ENCODE data around the gene PLEKHA6.

Gene PLEKHA6

DNA sequence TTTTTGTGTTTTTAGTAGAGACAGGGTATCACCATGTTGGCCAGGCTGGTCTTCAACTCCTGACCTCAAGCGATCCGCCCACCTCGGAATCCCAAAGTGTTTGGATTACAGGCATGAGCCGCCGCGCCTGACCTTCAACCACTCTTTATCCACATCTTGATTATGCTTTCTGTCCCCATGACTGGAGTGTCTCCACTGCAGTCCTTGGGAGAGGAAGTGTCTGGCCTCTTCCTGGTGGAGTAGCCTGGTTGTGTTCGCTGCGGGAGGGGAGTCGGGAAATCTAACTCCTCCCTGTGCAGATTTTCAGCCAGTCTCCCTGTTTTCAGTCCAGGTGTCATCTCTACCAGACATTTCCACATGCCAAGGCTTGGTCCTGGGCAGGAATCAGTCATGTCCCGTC, 173.1 kb downstream of the PLEKHA6 start:
- no peak for DNase-seq (ENCODE audit: low read depth)

DNA sequence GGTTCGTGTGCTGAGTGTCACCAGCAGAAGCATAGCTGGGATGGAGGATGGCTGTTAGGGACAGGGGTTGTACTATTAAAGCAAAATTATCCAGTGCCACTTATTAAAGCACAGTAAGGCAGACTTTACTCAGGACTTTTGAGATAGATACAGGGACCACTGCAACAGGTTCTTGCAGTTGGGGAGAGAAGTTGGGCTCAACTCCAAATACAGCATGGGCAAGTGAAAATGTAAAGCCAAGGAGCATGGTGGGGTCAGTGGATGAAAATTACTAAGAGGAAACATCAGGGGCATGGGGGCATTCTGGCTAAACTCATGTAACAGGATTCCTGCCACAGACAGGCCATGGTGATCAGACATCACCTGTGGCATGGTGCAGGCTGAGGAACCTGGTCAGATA, 178.6 kb downstream of the PLEKHA6 start:
- no peak for DNase-seq (ENCODE audit: low read depth)

DNA sequence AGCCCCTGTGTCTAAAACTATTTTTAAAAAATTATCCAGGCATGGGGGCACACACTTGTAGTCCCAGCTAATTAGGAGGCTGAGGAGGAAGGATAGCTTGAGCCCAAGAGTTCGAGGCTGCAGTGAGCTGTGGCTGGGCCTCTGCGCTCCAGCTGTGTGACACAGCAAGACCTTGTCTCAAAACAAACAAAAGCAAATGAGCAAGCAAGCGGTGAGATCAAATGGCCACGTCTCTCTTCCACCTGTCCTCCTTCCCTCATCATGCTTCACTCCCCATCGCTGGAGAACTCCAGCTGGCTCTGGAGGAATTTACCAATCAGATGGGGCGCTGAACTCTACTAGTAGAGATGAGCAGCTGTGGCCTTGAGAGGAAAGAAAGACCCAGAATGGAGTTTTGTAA, 179.6 kb downstream of the PLEKHA6 start:
- no peak for DNase-seq (ENCODE audit: low read depth)

DNA sequence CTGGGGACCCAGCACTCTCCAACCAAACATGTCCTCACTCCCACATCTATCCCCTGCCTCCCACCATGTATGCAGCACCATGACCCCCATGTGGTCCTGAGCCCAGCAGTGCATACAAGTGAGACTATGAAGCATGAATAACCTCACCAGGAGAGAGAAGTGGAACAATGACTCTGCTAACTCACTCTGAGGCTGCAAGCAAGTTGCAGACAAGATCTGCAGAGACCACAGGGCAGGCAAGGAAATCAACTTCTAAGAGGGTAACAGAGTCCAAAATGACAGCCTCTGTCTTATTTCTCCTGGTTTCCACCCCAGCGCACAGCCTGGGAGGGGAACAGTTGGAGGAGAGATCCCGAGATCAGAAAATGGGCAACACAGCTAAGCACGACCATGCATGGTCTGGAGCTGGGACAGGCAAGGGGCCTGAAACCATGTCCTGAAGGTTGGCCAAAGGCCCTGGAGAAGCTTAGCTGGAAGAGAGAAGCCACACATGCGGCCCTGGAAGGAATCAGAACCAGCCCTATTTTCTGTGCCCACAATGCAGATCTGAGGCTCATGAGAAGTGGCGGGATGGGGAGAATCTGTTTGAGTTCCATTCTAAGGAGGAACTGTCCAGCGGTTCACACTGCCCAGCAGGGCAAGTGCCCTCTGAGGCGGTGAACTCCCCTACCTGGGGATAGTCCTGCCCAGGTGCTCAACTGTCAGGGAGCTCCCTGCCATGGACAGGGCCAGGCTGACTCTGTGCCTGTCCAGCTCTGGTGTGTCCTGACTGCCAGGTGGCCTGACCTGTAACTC, 181.0 kb downstream of the PLEKHA6 start:
- DNase-seq (ENCODE audit: low read depth), result no peak

DNA sequence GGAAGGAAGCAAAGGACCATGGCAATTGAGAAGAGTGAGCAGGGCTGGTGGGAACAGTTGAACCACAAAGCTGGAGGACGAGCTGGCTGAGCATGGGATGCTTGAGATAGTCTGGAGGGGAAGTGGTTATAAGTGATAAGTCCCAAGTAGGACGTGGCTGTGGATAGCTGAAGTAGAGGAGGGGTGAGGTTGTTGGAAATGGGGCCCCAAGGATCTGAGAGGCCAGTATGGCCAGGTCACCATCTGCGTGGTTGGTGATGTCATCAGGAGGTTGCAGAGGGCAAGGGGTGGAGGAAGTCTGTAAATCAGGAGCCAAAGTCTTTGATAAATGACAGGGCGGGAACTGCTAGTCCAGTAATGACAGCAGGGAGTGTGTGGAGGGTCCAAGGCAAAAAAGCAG, 182.6 kb downstream of the PLEKHA6 start:
- no peak for DNase-seq (ENCODE audit: low read depth)

DNA sequence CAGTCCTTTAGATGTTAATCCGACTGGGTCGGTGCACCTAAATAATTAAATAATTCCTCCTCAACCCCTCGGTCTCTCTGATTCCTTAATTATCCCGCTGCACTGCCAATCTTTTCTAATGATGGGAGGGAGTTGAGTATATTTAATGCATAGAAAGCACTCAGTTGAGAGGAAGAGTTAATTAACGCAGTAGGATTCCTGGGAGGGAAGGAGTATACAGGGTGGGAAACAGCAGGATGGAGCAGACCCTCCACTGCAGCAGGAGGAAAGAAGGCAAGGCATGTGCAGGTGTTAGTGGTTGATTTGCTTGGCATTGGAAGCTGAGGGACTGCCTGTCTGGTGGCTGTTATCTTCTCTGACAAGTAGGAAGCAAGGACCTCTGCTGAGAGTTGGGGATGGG, 183.7 kb downstream of the PLEKHA6 start:
- DNase-seq (ENCODE audit: low read depth), result no peak

DNA sequence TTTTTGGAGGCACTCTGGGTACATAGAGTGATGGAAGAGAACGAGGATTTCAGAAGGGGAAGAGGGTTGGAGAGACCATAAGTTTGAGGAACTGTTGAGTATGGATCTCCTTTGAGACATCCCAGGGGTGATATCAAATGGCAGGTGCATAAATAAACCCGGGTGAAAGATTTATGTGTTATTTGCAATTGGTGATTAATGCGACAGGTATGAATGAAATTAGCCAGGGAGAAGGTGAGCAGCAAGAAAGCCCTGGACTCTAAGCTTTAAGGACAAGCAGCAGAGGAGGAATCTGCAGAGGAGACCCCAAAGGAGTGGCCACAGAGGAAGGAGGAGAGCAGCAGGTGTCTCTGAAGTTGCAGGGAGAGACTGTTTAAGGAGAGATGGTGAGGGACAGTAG, 184.8 kb downstream of the PLEKHA6 start:
- DNase-seq (ENCODE audit: low read depth), result no peak

DNA sequence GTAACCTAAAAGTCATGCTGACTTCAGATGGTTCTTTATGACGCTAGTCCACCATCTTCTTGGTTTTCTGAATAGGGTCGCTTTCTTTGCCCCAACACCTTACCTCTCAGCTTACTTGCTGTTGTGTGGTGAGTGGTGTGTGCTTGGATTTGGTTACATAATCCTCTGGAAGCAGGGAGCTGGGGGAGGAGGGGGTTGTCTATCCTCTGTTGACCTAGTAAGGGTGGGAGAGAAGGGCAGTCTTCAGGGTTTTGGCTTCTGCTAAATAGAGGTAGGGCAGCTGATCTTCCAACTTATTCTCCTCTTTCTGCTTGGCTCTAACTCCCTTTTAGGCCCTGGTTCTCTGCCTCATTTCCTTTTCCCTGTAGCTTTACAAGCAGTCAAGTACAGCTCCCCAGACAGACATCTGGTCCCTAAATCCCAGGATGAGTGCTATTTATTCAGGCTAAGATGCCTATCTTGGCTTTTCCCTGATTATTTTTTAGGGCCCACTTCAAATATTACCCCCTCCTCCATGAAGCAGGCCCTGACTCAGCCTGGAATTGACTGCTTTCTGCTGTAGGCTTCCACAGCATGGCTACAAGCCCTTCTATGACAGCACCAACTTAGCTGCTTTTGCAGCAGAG, 187.2 kb downstream of the PLEKHA6 start:
- no peak for DNase-seq (ENCODE audit: low read depth)

DNA sequence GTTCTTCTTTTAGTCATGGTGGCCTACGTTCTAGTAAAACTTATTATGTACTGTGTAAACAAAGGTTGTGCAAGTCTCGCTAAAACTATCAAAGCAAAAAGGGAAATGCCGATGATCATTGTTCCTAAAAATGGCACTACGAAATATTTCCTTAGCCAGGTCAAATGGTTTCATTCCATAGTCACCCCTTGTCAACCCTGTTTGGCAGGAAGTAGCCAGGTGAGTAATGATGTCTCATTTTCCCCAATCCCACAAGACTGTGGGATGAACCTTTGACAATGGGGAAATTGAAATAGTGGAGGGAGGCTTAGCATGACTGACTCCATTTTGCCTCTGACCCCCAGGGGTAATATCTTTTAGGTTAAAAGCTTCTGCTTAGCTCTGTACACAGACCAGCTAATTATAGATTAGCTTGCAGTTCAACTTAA, 188.0 kb downstream of the PLEKHA6 start:
- peak; percentile 80 for DNase-seq (ENCODE audit: low read depth)

DNA sequence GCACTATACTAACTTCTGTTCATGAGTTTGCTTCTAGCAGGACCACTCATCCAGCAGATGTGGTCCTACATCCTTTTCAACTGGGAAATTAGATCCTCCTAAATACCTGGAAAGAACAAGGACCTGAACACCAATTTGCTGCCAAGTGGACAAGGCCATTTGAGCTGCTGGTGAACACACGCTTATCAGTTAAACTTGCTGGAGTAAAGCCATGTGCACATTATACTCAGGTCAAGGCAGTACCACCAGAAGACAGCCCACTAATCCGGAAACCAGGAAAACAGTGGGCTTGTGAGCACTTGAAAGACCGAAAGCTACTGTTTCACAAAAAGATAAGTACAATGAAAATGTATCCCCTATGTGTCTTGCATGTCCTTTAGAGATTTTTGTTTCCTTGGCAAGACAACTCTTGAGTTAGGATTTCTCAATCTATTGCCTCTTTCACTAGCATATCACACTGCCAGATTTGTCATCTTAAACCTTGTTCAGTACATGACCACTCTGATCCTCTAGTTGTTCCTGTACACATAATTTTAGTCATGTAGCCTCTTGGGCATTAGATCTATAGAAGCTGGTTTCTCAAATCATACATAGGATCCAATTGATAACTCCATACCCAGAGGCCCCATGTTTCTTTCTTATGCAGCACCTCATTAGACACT, 189.1 kb downstream of the PLEKHA6 start:
- no peak for DNase-seq (ENCODE audit: low read depth)

DNA sequence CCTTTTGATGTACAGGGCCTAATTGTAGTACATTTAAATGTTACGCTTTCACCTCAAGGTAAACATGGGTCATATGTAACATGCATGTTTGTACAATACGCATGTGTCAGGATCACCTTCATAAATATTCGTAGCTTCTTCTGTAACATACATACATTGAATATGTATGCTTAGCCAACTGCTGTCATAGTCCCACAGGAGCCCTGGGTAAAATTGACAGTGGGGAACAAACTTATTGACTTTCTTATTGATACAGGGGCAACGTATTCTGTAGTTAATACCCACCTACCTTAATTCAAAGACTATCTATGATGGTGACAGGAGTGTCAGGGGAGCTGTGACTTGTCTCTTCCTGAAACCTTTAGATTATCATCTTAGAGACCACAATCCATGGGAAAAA, 189.9 kb downstream of the PLEKHA6 start:
- no peak for DNase-seq (ENCODE audit: low read depth)

All from EH (cell line).